WTC11 (cell line): Measurements from ENCODE around the gene LDB3.

ENCODE experiments used
- CREB1 ChIP-seq: sonication (generic); formaldehyde crosslinking; IDR thresholded peaks from 2 replicates; pipeline ENCODE4 v1.8.0; 2023; ENCODE audit warnings: mild to moderate bottlenecking, missing genetic modification reagents
- NFYB ChIP-seq: sonication (generic); formaldehyde crosslinking; conservative IDR thresholded peaks from 2 replicates; pipeline ENCODE4 v1.8.0; 2022; ENCODE audit warnings: low read depth, missing genetic modification reagents
- TEAD4 ChIP-seq: sonication (generic); formaldehyde crosslinking; IDR thresholded peaks from 2 replicates; pipeline ENCODE4 v1.8.0; 2022; ENCODE audit warnings: mild to moderate bottlenecking, missing genetic modification reagents
- TF ChIP-seq, protein P1 (sequence below): sonication (generic); formaldehyde crosslinking; IDR thresholded peaks from 2 replicates; pipeline ENCODE4 v1.8.1; 2023; ENCODE audit warnings: mild to moderate bottlenecking, missing genetic modification reagents
- TF ChIP-seq, protein P2 (sequence below): sonication (generic); formaldehyde crosslinking; IDR thresholded peaks from 2 replicates; pipeline ENCODE4 v1.8.0; 2022; ENCODE audit warnings: missing genetic modification reagents
- TF ChIP-seq, protein P3 (sequence below): fragments of 200-600 bp; IDR thresholded peaks from 2 replicates; pipeline ENCODE4 v1.8.0; 2022; ENCODE audit warnings: antibody characterized with exemption
- TF ChIP-seq, protein P4 (sequence below): sonication (generic); formaldehyde crosslinking; conservative IDR thresholded peaks from 2 replicates; pipeline ENCODE4 v1.8.1; 2022; ENCODE audit warnings: mild to moderate bottlenecking, missing genetic modification reagents
- TF ChIP-seq, protein P5 (sequence below): sonication (generic); formaldehyde crosslinking; IDR thresholded peaks from 2 replicates; pipeline ENCODE4 v1.8.1; 2022; ENCODE audit warnings: mild to moderate bottlenecking, moderate library complexity, missing genetic modification reagents
- TF ChIP-seq, protein P6 (sequence below): sonication (generic); formaldehyde crosslinking; IDR thresholded peaks from 2 replicates; pipeline ENCODE4 v1.8.0; 2023; ENCODE audit warnings: missing genetic modification reagents, mild to moderate bottlenecking, borderline replicate concordance
- TF ChIP-seq, protein P7 (sequence below): sonication (generic); formaldehyde crosslinking; IDR thresholded peaks from 2 replicates; pipeline ENCODE4 v1.8.0; 2022; ENCODE audit warnings: mild to moderate bottlenecking, missing genetic modification reagents
- TF ChIP-seq, protein P8 (sequence below): sonication (generic); formaldehyde crosslinking; IDR thresholded peaks from 2 replicates; pipeline ENCODE4 v1.8.0; 2022; ENCODE audit warnings: mild to moderate bottlenecking, missing genetic modification reagents
- TF ChIP-seq, protein P9 (sequence below): sonication (generic); formaldehyde crosslinking; IDR thresholded peaks from 2 replicates; pipeline ENCODE4 v1.8.1; 2022; ENCODE audit warnings: mild to moderate bottlenecking, missing genetic modification reagents, moderate library complexity, borderline replicate concordance

DNA sequence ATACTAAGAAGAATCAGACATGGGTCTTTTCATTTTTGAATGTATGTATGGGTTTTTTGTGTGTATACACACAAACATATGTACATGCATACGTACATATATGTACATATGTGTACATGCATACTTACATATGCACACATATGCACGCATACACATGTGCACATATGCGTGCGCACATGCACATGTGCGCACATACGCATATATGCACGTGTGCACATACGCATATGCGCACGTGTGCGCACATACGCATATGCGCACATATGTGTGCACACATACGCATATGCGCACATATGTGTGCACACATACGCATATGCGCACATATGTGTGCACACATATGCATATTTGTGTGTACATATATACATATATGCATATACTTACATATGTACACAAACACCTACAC, 83.2 kb downstream of the LDB3 start:
- TF ChIP-seq, protein P1, sequence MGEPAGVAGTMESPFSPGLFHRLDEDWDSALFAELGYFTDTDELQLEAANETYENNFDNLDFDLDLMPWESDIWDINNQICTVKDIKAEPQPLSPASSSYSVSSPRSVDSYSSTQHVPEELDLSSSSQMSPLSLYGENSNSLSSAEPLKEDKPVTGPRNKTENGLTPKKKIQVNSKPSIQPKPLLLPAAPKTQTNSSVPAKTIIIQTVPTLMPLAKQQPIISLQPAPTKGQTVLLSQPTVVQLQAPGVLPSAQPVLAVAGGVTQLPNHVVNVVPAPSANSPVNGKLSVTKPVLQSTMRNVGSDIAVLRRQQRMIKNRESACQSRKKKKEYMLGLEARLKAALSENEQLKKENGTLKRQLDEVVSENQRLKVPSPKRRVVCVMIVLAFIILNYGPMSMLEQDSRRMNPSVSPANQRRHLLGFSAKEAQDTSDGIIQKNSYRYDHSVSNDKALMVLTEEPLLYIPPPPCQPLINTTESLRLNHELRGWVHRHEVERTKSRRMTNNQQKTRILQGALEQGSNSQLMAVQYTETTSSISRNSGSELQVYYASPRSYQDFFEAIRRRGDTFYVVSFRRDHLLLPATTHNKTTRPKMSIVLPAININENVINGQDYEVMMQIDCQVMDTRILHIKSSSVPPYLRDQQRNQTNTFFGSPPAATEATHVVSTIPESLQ (CRISPR knock-in tag): no peak
- TF ChIP-seq, protein P2, sequence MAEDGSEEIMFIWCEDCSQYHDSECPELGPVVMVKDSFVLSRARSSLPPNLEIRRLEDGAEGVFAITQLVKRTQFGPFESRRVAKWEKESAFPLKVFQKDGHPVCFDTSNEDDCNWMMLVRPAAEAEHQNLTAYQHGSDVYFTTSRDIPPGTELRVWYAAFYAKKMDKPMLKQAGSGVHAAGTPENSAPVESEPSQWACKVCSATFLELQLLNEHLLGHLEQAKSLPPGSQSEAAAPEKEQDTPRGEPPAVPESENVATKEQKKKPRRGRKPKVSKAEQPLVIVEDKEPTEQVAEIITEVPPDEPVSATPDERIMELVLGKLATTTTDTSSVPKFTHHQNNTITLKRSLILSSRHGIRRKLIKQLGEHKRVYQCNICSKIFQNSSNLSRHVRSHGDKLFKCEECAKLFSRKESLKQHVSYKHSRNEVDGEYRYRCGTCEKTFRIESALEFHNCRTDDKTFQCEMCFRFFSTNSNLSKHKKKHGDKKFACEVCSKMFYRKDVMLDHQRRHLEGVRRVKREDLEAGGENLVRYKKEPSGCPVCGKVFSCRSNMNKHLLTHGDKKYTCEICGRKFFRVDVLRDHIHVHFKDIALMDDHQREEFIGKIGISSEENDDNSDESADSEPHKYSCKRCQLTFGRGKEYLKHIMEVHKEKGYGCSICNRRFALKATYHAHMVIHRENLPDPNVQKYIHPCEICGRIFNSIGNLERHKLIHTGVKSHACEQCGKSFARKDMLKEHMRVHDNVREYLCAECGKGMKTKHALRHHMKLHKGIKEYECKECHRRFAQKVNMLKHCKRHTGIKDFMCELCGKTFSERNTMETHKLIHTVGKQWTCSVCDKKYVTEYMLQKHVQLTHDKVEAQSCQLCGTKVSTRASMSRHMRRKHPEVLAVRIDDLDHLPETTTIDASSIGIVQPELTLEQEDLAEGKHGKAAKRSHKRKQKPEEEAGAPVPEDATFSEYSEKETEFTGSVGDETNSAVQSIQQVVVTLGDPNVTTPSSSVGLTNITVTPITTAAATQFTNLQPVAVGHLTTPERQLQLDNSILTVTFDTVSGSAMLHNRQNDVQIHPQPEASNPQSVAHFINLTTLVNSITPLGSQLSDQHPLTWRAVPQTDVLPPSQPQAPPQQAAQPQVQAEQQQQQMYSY: no peak
- TF ChIP-seq, protein P3, sequence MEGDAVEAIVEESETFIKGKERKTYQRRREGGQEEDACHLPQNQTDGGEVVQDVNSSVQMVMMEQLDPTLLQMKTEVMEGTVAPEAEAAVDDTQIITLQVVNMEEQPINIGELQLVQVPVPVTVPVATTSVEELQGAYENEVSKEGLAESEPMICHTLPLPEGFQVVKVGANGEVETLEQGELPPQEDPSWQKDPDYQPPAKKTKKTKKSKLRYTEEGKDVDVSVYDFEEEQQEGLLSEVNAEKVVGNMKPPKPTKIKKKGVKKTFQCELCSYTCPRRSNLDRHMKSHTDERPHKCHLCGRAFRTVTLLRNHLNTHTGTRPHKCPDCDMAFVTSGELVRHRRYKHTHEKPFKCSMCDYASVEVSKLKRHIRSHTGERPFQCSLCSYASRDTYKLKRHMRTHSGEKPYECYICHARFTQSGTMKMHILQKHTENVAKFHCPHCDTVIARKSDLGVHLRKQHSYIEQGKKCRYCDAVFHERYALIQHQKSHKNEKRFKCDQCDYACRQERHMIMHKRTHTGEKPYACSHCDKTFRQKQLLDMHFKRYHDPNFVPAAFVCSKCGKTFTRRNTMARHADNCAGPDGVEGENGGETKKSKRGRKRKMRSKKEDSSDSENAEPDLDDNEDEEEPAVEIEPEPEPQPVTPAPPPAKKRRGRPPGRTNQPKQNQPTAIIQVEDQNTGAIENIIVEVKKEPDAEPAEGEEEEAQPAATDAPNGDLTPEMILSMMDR: no peak
- TF ChIP-seq, protein P4, sequence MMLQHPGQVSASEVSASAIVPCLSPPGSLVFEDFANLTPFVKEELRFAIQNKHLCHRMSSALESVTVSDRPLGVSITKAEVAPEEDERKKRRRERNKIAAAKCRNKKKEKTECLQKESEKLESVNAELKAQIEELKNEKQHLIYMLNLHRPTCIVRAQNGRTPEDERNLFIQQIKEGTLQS (CRISPR knock-in tag): no peak
- TF ChIP-seq, protein P5, sequence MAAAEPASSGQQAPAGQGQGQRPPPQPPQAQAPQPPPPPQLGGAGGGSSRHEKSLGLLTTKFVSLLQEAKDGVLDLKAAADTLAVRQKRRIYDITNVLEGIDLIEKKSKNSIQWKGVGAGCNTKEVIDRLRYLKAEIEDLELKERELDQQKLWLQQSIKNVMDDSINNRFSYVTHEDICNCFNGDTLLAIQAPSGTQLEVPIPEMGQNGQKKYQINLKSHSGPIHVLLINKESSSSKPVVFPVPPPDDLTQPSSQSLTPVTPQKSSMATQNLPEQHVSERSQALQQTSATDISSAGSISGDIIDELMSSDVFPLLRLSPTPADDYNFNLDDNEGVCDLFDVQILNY (CRISPR knock-in tag): no peak
- TF ChIP-seq, protein P6, sequence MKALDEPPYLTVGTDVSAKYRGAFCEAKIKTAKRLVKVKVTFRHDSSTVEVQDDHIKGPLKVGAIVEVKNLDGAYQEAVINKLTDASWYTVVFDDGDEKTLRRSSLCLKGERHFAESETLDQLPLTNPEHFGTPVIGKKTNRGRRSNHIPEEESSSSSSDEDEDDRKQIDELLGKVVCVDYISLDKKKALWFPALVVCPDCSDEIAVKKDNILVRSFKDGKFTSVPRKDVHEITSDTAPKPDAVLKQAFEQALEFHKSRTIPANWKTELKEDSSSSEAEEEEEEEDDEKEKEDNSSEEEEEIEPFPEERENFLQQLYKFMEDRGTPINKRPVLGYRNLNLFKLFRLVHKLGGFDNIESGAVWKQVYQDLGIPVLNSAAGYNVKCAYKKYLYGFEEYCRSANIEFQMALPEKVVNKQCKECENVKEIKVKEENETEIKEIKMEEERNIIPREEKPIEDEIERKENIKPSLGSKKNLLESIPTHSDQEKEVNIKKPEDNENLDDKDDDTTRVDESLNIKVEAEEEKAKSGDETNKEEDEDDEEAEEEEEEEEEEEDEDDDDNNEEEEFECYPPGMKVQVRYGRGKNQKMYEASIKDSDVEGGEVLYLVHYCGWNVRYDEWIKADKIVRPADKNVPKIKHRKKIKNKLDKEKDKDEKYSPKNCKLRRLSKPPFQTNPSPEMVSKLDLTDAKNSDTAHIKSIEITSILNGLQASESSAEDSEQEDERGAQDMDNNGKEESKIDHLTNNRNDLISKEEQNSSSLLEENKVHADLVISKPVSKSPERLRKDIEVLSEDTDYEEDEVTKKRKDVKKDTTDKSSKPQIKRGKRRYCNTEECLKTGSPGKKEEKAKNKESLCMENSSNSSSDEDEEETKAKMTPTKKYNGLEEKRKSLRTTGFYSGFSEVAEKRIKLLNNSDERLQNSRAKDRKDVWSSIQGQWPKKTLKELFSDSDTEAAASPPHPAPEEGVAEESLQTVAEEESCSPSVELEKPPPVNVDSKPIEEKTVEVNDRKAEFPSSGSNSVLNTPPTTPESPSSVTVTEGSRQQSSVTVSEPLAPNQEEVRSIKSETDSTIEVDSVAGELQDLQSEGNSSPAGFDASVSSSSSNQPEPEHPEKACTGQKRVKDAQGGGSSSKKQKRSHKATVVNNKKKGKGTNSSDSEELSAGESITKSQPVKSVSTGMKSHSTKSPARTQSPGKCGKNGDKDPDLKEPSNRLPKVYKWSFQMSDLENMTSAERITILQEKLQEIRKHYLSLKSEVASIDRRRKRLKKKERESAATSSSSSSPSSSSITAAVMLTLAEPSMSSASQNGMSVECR (CRISPR knock-in tag): no peak
- TF ChIP-seq CREB1: no peak
- TF ChIP-seq TEAD4 (CRISPR knock-in tag): no peak
- TF ChIP-seq, protein P7, sequence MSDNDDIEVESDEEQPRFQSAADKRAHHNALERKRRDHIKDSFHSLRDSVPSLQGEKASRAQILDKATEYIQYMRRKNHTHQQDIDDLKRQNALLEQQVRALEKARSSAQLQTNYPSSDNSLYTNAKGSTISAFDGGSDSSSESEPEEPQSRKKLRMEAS (CRISPR knock-in tag): no peak
- no peak for TF ChIP-seq NFYB
- TF ChIP-seq, protein P8, sequence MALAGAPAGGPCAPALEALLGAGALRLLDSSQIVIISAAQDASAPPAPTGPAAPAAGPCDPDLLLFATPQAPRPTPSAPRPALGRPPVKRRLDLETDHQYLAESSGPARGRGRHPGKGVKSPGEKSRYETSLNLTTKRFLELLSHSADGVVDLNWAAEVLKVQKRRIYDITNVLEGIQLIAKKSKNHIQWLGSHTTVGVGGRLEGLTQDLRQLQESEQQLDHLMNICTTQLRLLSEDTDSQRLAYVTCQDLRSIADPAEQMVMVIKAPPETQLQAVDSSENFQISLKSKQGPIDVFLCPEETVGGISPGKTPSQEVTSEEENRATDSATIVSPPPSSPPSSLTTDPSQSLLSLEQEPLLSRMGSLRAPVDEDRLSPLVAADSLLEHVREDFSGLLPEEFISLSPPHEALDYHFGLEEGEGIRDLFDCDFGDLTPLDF: no peak
- TF ChIP-seq, protein P9, sequence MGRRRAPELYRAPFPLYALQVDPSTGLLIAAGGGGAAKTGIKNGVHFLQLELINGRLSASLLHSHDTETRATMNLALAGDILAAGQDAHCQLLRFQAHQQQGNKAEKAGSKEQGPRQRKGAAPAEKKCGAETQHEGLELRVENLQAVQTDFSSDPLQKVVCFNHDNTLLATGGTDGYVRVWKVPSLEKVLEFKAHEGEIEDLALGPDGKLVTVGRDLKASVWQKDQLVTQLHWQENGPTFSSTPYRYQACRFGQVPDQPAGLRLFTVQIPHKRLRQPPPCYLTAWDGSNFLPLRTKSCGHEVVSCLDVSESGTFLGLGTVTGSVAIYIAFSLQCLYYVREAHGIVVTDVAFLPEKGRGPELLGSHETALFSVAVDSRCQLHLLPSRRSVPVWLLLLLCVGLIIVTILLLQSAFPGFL (CRISPR knock-in tag): no peak
